Activated CD4-positive, alpha-beta T cell treated with anti-CD3 and anti-CD28 coated beads, Interleukin-2, amount 50 U/mL, for 48 hours (primary cell): ENCODE data around the gene RBFOX2.
"Not testable (repeated sequence)": the region's sequence is repeated elsewhere in the genome, so short reads cannot be mapped to it uniquely, and the experiment has no call there.

Experiments used
- DNase-seq, 2 experiments: peaks; one replicate each; pipeline ENCODE4 v3.0.0-alpha.2; 2020

RBFOX2 gene

DNA sequence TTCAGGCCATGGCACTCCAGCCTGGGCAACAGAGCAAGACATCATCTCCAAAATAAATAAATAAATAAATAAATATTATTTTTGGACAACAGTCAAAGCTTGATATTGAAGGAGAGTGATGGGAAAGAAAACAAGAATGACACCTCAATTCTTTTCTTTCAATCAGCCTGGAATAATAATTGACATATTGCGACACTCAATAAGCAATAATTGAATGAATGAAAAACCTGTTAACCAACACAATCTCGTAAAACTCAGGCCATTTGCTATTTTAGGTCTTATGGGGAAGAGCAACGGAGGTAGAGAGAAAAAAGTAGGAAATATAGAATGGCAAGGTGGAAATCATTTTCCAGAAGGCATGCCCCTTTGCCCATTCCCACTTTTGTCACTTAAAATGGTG, 10.5 kb upstream of the RBFOX2 start:
- no peak for DNase-seq

DNA sequence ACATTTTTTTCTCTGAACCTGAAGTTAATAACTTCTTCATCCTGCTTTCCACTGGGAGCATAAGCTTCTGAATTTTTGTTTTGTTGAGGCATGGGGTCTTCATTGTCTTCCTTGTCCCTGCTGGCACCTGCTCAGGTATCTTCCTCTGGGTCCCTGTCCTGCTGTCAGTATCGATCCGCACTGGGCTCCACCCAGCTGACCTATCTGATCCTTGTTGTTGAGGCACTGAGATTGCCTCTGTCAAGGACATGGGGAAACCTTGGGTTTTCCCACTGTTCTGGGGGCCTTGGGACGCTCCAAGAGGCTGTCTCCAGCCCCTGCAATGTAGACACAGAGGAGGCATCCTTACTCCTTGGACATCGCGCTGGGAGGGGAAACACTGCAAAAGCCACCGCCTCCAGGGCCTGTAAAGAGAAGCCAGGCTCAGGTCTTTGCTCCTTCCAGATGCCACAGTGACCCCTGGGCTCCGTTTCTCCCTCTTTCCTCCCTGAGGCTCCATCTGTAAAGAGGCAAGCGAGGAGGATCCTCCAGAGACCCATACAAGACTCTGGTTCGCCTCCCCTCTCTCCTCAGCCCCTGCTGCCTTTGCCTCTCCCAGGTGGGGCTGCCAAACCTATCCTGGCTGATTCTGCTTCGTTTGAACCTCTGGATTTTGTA, 8.6 kb upstream of the RBFOX2 start:
- no peak for DNase-seq

- DNase-seq, result no peak
These were observed 7.6 kb upstream of the RBFOX2 start for GRCh38 chr22:36036167-36036624.

- no peak for DNase-seq
These were observed 4.0 kb upstream of the RBFOX2 start for GRCh38 chr22:36032611-36033010.

GRCh38 chr22:36029406-36029755, 757 bp upstream of the RBFOX2 start:
- DNase-seq, result no peak

DNA sequence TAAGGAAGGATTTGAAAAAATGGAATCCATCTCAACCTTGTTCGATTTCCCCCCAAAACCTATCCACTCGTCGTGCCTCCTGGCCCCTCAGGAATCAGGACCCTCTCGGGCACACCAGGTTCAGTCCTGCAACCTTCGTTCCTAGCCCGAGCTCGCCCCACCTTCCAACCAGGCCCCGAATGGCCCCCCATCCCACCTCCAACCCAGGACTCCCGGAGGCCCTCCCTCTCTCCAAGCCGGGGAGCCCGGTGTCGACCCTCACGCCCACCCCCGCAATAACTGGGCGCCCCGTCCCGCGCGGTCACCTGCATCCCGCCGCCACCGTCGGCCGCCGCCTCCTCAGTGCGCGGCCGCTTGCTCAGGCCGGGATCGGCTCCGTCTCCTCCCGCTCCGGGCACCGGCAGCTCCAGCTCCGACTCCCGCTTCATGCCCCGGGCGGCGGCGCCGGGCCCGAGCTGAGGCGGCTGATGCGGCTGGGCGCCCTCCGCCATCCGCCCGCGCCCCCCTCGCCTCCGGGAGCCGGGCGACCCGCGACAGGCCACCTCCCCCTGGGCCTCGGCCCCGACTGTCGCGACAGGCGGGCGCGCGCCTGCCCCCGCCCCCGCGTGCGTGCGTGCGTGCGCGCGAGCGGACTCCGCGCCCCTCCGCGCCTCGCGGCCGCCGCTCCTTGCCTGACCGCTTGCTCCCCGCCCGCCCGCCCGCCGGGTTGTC, 534 bp downstream of the RBFOX2 start:
- peak in 1 of 2 experiments; percentile 40 for DNase-seq

DNA sequence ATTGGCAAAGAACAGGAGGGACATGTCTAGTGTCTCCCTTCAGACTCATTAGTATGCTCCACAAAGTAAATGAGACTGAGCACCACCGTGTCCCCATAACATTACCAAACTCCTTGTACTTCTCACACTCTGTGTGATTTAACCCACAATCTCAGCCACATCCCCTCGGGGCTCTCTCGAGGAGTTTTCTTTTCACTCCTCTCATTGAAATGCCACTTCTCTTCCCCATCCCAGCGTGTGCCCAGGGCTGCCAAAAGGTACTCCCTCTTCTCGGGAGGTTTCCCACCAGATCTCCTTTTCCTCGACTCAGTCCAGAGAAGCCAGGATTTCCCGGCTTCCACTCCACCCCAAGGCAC, 1.1 kb downstream of the RBFOX2 start:
- DNase-seq, result peak; percentile 6 to 10

GRCh38 chr22:36026741-36027140, 1.9 kb downstream of the RBFOX2 start:
- DNase-seq, result no peak

DNA sequence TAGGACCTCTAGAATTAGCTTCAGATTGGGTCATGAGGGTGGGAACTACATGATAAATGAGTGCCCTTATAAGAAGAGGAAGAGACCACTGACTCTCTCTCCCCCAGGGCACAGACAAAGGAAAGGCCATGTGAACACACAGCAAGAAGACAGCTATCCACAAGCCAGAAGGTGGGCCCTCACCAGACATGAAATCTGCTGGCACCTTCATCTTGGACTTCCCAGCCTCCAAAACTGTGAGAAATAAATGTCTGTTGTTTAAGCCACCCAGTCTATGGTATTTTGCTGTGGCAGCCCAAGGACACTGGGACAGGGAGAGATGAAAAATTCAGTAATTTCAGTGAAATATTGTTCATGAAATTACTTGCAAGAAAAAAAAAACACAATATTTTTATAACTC, 5.9 kb downstream of the RBFOX2 start:
- DNase-seq, result no peak

GRCh38 chr22:36022162-36022561, 6.5 kb downstream of the RBFOX2 start:
- no peak for DNase-seq

GRCh38 chr22:36021606-36022153, 6.9 kb downstream of the RBFOX2 start:
- no peak for DNase-seq

GRCh38 chr22:36020865-36021264, 7.8 kb downstream of the RBFOX2 start:
- not testable (repeated sequence) for DNase-seq

GRCh38 chr22:36017651-36018091, 11.0 kb downstream of the RBFOX2 start:
- no peak for DNase-seq

DNA sequence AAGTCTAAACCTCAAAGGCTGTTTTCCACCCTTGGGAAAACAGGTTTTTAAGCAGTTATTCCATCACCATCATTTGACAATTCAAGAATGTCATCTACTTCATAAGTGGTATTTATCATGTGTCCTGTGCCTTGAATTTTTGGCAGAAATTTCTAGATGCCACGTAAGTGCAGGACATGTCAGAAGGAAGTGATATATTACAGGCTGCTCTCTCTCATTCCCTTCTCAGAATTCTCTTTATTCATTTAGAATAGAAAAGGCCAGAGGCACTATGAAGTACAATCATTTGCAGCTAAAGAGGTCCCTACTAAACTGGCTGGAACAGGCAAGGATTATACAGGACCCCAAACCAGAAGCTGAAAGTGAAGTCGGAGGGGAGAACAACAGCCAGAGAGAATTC, 11.9 kb downstream of the RBFOX2 start:
- no peak for DNase-seq

DNA sequence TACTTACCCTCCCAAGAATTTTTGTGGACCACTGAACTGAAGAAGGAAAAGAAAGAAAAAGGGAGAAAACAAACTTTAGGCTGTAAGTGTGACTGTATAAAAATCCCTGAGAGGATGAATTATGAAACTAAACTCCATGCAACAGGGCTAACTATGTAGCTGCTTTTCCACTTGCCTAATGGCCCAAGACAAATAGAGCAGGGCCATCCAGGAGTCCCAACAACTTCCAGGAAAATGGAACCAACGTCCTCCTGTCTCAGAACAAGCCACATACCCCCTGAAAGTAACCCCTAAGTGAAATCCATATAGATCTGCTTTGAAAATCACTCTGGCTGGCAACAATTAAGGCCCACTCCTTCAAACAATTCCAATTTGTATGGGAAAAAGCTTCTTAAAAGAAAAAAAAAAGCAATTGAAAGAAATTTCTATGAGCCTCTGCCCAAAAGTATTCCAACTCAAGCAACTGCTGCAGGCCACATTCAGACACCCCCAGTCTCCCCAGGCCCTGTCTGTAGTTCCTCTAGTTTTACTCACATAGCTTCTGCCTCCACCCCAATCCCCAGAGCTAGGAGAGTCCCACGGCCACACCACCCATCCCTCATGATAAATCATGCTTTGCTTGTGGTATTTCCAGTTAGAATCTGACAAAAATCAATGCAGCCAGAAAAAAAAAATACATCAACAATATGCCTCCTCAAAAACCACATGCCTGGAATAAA, 12.7 kb downstream of the RBFOX2 start:
- DNase-seq, result no peak

DNA sequence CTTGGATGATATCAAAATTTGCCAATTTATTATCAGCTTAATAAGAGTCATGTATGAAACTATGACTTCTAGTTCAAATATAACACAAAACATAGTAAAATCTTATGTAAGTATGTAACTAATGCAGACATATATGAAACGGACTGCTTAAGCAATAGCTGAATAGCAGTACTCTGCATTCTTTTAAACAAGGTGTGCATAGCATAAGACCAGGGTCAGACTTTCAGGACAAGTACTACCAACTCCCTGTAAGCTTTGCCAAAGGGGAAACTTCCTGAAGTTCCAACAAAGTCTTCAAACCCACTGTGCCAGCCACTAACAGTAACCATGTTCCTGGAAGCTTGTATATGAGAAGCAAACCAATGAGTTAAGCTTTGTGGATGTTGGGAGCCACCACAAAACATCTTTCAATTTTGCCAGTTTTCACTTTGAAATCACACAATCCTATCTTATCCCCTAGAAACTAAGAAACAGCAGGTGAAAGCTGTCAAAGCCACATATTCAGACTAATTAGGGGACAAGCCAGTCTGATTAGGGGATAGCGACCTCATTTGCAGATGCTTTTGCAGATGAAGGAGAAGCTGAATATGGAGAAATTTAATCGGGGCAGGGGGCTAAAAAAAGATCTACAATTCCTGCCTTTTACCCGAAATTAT, 13.3 kb downstream of the RBFOX2 start:
- no peak for DNase-seq

- no peak for DNase-seq
These were observed 14.0 kb downstream of the RBFOX2 start for GRCh38 chr22:36014546-36015074.

DNA sequence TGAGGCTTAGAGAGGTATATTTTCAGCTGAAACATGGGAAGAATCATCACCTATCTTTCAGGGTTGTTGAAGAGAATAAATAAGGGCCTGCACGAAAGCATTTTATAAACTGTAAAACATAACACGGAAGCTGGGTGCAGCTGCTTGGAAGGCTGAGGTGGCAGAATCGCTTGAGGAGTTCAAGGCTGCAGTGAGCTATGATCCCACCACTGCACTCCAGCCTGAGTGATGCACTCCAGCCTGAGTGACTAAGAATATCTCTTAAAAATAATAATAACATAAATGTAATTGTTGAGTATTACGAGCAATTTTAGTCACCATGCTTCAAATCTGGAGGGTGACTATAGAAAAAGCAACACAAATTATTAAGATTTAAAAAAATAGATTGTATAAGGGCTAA, 16.3 kb downstream of the RBFOX2 start:
- no peak for DNase-seq

- no peak for DNase-seq
These were observed 17.7 kb downstream of the RBFOX2 start for GRCh38 chr22:36010882-36011281.

GRCh38 chr22:36010090-36010489, 18.5 kb downstream of the RBFOX2 start:
- DNase-seq, result no peak

DNA sequence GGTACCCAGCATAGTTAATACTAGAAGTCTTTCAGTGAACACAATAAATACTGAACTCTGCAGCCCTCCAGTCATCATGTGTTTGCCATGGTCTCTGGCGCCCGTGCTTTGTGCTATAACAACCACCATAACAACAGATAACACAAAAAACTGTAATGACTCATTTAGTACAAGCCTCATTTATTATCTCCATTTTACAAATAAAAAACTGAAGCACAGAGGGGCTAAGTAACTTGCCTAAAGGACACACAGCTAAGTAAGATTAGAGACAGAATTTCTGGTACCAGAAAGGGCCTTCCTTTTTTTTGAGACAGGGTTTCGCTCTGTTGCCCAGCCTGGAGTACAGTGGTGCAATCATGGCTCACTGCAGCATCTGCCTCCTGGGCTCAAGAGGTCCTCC, 19.5 kb downstream of the RBFOX2 start:
- no peak for DNase-seq

- DNase-seq, result no peak
These were observed 20.1 kb downstream of the RBFOX2 start for GRCh38 chr22:36008565-36008964.

DNA sequence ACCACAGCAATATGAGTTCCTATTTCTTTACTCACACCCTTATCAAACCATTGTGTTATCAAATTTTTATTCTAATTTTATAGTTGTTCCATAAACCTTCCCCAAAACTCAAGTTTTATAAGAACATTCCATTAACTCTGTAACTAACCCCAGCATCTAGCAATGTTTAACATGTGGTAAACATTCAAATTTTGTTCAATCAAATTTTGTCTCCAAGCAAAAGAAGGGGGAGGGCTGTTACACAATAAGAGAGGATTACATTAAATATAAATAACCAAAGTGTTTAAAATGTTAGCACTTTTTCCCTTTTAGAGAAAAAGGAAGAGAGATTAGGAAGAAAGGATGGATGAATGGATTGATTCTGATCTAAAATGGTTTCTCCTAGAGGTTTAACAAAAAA, 20.5 kb downstream of the RBFOX2 start:
- DNase-seq, result no peak
